ENCODE results near the gene ITGB5.

Gene ITGB5

DNA sequence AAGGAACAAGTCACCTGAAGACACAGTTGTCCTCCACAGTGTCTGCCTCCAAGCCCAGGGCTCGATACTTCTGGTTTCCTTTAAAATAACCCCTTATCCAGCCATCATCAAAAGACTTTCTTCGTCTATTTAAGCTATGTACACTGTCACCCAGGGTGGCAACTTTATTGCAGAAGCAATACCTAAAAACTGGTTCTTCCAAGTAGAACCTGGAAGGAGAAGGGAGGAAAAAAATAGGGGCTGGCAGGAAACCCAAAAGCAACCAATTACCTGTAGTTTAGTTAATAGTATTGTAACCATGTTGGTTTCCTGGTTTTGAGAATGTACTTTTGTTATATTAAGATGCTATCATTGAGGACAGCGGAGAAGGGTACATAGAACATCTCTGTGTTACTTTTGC, 33.7 kb downstream of the ITGB5 start:
- H3K4me2 ChIP-seq (ENCODE audit: low read length): no peak overlapping the region
- no peaks in the 10 kb centered on the region for H3K4me1 ChIP-seq (ENCODE audit: insufficient read depth, low read length, severe bottlenecking)
- no peaks in the 10 kb centered on the region for H3K36me3 ChIP-seq (ENCODE audit: insufficient read depth, low read length)
- H3K4me3 ChIP-seq (ENCODE audit: low read depth, low read length, poor library complexity, severe bottlenecking): no peak overlapping the region
- H3K27ac ChIP-seq (ENCODE audit: low read depth, low read length, poor library complexity, severe bottlenecking): no peak overlapping the region
- no peaks in the 10 kb centered on the region for H3K9me2 ChIP-seq (ENCODE audit: low read depth, low read length)
- no peaks in the 10 kb centered on the region for H4K20me1 ChIP-seq (ENCODE audit: insufficient read depth, low read length)
- H3K9me3 ChIP-seq (ENCODE audit: low read length): no peaks in the 10 kb centered on the region
- 0 out of 2 replicates have a peak, but pooled peaks cover 4% of the 10 kb centered on the region for H3K27me3 ChIP-seq (ENCODE audit: insufficient read depth, low read length)
- H2AFZ ChIP-seq (ENCODE audit: low read length): no peak overlapping the region
- no peak overlapping the region for H3K9ac ChIP-seq (ENCODE audit: low read length)
- no peaks in the 10 kb centered on the region for H3K79me2 ChIP-seq (ENCODE audit: insufficient read depth, low read length)
- no peaks in the 10 kb centered on the region for H3F3A ChIP-seq (ENCODE audit: insufficient read depth, low read length)
- TF ChIP-seq, protein P1, sequence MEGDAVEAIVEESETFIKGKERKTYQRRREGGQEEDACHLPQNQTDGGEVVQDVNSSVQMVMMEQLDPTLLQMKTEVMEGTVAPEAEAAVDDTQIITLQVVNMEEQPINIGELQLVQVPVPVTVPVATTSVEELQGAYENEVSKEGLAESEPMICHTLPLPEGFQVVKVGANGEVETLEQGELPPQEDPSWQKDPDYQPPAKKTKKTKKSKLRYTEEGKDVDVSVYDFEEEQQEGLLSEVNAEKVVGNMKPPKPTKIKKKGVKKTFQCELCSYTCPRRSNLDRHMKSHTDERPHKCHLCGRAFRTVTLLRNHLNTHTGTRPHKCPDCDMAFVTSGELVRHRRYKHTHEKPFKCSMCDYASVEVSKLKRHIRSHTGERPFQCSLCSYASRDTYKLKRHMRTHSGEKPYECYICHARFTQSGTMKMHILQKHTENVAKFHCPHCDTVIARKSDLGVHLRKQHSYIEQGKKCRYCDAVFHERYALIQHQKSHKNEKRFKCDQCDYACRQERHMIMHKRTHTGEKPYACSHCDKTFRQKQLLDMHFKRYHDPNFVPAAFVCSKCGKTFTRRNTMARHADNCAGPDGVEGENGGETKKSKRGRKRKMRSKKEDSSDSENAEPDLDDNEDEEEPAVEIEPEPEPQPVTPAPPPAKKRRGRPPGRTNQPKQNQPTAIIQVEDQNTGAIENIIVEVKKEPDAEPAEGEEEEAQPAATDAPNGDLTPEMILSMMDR (IDR thresholded peaks at IDR 0.05; ENCODE audit: low read length): no peak
- no peak for TF ChIP-seq EZH2 (IDR thresholded peaks at IDR 0.05; ENCODE audit: borderline replicate concordance, low read length)

DNA sequence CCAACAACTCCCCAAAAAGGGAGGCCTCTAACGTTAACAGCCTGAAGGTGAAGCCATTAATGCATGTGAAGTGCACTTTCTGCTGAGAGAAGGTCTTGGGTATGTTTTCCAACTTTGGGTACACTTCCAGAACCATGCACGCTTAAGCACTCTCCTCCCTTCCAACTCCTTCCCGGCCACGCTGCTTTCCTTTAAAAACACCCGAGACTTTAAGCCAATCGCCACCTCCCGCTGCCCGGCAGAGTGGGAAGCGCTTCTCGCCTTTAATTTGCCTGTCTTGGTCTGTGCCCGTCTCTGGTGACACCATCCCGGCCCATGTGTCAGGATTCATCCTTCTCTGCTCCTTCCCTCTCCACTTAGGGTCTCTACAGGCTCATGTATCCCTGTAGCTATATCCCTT, 35.3 kb downstream of the ITGB5 start:
- no peaks in the 10 kb centered on the region for H3K79me2 ChIP-seq (ENCODE audit: insufficient read depth, low read length)
- no peaks in the 10 kb centered on the region for H4K20me1 ChIP-seq (ENCODE audit: insufficient read depth, low read length)
- no peak for TF ChIP-seq EZH2 (IDR thresholded peaks at IDR 0.05; ENCODE audit: borderline replicate concordance, low read length)
- H3K9me2 ChIP-seq (ENCODE audit: low read depth, low read length): no peaks in the 10 kb centered on the region
- no peak overlapping the region for H3K4me3 ChIP-seq (ENCODE audit: low read depth, low read length, poor library complexity, severe bottlenecking)
- H3K36me3 ChIP-seq (ENCODE audit: insufficient read depth, low read length): no peaks in the 10 kb centered on the region
- no peak overlapping the region for H3K27ac ChIP-seq (ENCODE audit: low read depth, low read length, poor library complexity, severe bottlenecking)
- H3F3A ChIP-seq (ENCODE audit: insufficient read depth, low read length): no peaks in the 10 kb centered on the region
- no peak overlapping the region for H2AFZ ChIP-seq (ENCODE audit: low read length)
- H3K4me2 ChIP-seq (ENCODE audit: low read length): no peak overlapping the region
- no peaks in the 10 kb centered on the region for H3K9me3 ChIP-seq (ENCODE audit: low read length)
- no peaks in the 10 kb centered on the region for H3K4me1 ChIP-seq (ENCODE audit: insufficient read depth, low read length, severe bottlenecking)
- H3K9ac ChIP-seq (ENCODE audit: low read length): no peak overlapping the region
- 0 out of 2 replicates have a peak, but pooled peaks cover 4% of the 10 kb centered on the region for H3K27me3 ChIP-seq (ENCODE audit: insufficient read depth, low read length)

DNA sequence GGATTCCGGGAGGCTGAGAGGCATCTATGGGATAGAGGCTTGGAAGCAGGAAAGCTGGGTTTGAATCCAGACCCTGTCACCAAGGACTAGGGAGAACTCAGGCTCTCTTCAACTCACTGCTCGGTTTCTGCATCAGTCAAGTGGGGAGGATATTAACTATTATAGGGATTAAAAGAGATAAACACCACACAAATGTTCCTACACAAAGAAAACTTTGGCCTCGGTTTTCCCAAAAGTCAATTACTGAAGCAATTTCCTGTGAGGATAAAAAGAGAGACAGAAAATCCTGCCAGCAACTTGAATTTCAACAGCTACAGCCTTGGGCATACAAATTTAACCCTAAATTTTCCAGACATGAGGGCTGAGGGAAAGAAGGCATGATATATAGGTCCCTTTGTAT, 36.0 kb downstream of the ITGB5 start:
- Histone ChIP-seq H3K9ac (ENCODE audit: low read length) (no peak overlapping the region), H3K4me1 (ENCODE audit: insufficient read depth, low read length, severe bottlenecking) (no peaks in the 10 kb centered on the region), H3K9me2 (ENCODE audit: low read depth, low read length) (no peaks in the 10 kb centered on the region), H3K36me3 (ENCODE audit: insufficient read depth, low read length) (no peaks in the 10 kb centered on the region), H4K20me1 (ENCODE audit: insufficient read depth, low read length) (no peaks in the 10 kb centered on the region), H2AFZ (ENCODE audit: low read length) (no peak overlapping the region), H3K4me3 (ENCODE audit: low read depth, low read length, poor library complexity, severe bottlenecking) (no peak overlapping the region), H3K9me3 (ENCODE audit: low read length) (no peaks in the 10 kb centered on the region), H3F3A (ENCODE audit: insufficient read depth, low read length) (no peaks in the 10 kb centered on the region), H3K27me3 (ENCODE audit: insufficient read depth, low read length) (0 out of 2 replicates have a peak, but pooled peaks cover 4% of the 10 kb centered on the region), H3K27ac (ENCODE audit: low read depth, low read length, poor library complexity, severe bottlenecking) (no peak overlapping the region), H3K79me2 (ENCODE audit: insufficient read depth, low read length) (no peaks in the 10 kb centered on the region), H3K4me2 (ENCODE audit: low read length) (no peak overlapping the region)
- TF ChIP-seq, protein P1 (IDR thresholded peaks at IDR 0.05; ENCODE audit: low read length): no peak
- no peak for TF ChIP-seq EZH2 (IDR thresholded peaks at IDR 0.05; ENCODE audit: borderline replicate concordance, low read length)

DNA sequence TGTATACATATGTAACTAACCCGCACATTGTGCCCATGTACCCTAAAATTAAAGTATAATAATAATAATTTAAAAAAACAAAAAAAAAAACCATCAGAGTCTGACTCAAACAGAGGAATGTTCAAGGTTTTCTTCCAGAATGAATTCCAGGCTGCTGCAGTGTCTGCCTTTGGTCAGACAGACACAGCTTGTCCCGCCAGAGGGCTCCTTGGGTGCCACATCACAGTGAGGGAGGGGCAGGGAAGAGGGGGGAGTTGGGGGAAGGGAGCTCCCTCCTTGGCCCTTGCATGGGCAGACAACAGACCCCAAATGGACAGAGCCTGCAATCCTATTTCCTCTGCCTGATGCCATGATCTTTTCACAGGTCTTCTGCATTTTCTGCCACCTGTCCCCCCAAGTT, 36.5 kb downstream of the ITGB5 start:
- Histone ChIP-seq H2AFZ (ENCODE audit: low read length) (no peak overlapping the region), H3K9me2 (ENCODE audit: low read depth, low read length) (no peaks in the 10 kb centered on the region), H3K4me2 (ENCODE audit: low read length) (no peak overlapping the region), H3K27ac (ENCODE audit: low read depth, low read length, poor library complexity, severe bottlenecking) (no peak overlapping the region), H3F3A (ENCODE audit: insufficient read depth, low read length) (no peaks in the 10 kb centered on the region), H3K4me3 (ENCODE audit: low read depth, low read length, poor library complexity, severe bottlenecking) (no peak overlapping the region), H3K9ac (ENCODE audit: low read length) (no peak overlapping the region), H3K27me3 (ENCODE audit: insufficient read depth, low read length) (0 out of 2 replicates have a peak, but pooled peaks cover 4% of the 10 kb centered on the region), H3K9me3 (ENCODE audit: low read length) (no peaks in the 10 kb centered on the region), H3K4me1 (ENCODE audit: insufficient read depth, low read length, severe bottlenecking) (no peaks in the 10 kb centered on the region), H3K36me3 (ENCODE audit: insufficient read depth, low read length) (no peaks in the 10 kb centered on the region), H4K20me1 (ENCODE audit: insufficient read depth, low read length) (no peaks in the 10 kb centered on the region), H3K79me2 (ENCODE audit: insufficient read depth, low read length) (no peaks in the 10 kb centered on the region)
- TF ChIP-seq, protein P1 (IDR thresholded peaks at IDR 0.05; ENCODE audit: low read length): no peak
- TF ChIP-seq EZH2 (IDR thresholded peaks at IDR 0.05; ENCODE audit: borderline replicate concordance, low read length): no peak

All from OCI-LY1 (cell line).